OCI-LY1 (cell line): Measurements from ENCODE around the gene RBM10.

Experiments used
- CTCF ChIP-seq: fragments of 200-600 bp; sonication (generic), shearing (Covaris generic); IDR thresholded peaks from 2 replicates; pipeline ENCODE4 v1.5.1; 2017; ENCODE audit warnings: mild to moderate bottlenecking, antibody characterized with exemption, low read length, moderate library complexity, mixed read lengths
- EZH2 ChIP-seq: fragments of 200-600 bp; sonication (generic), shearing (Covaris generic); IDR thresholded peaks from 2 replicates; pipeline ENCODE4 v1.8.0; 2017; ENCODE audit warnings: borderline replicate concordance, mixed run types, mild to moderate bottlenecking, antibody characterized with exemption, low read length, moderate library complexity, mixed read lengths

GRCh38 chrX:47191331-47191730, 46.3 kb downstream of the RBM10 start:
- no peak for TF ChIP-seq EZH2
- no peak for TF ChIP-seq CTCF
